GM12801 (cell line): ENCODE results near the gene SLC7A1.

Experiments used
- TF ChIP-seq, protein P1 (sequence below): IDR thresholded peaks from one replicate; pipeline ENCODE4 v1.5.1; 2011; ENCODE audit warnings: control low read depth; ENCODE audit not compliant: insufficient read length; ENCODE audit errors: extremely low read depth

SLC7A1 gene

DNA sequence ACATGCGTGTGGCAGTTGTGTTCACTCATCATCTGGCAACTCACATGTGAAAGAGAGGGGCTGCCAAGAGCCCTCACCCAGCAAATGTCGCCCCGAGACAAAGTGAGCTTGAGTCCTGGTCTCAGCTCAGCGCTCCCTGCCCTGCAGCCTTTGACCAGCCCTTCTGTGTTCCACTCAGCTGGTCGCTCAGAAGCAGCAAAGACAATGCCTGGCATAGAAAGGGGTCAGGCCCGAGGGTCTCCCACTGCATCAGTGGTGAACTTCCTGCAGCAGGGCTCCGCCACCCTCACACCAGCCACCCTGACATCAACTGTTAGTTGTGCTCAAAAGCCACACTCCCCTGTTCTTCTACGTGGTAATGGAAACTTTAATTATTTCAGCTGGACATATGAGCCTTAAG, 68.0 kb downstream of the SLC7A1 start:
- TF ChIP-seq, protein P1, sequence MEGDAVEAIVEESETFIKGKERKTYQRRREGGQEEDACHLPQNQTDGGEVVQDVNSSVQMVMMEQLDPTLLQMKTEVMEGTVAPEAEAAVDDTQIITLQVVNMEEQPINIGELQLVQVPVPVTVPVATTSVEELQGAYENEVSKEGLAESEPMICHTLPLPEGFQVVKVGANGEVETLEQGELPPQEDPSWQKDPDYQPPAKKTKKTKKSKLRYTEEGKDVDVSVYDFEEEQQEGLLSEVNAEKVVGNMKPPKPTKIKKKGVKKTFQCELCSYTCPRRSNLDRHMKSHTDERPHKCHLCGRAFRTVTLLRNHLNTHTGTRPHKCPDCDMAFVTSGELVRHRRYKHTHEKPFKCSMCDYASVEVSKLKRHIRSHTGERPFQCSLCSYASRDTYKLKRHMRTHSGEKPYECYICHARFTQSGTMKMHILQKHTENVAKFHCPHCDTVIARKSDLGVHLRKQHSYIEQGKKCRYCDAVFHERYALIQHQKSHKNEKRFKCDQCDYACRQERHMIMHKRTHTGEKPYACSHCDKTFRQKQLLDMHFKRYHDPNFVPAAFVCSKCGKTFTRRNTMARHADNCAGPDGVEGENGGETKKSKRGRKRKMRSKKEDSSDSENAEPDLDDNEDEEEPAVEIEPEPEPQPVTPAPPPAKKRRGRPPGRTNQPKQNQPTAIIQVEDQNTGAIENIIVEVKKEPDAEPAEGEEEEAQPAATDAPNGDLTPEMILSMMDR = no peak

DNA sequence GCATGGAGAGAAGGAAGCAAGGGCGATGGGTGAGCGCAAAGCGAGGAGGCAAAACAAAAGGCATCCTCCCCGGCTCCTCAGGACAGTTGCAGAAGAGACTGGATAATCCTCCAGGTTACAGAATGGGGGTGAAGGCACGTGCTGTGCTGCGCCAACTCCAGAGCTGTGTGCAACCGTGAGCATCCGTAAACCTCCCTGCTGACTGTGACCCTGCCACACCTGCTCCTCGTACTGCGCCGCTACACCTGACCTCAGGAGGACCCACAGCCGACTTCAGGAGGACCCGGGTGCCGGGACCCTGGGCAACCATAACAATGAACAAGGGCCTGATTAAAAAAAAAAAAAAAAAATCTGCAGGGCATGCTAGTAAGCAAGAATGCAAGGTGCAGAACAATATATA, 68.7 kb downstream of the SLC7A1 start:
- TF ChIP-seq, protein P1 = no peak

DNA sequence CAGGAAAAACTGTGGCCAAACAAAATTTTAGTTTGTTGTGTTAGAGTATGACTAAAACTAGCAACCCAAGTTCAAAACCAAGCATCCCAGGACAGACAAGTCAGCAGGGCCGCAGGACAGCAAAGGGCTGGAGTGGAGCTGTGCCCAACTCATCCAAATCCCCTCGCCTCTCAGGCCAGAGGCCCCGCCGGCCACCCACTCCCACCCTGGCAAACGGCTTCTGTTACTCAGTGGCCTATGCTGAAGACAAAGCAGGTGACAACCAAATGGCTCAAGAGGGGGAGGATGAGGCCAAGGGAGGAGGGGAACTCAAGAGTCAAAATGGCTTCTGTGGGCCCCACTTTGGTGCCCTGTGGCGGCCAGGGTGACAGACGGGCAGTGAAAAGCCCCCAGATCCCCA, 69.7 kb downstream of the SLC7A1 start:
- TF ChIP-seq, protein P1 = no peak

DNA sequence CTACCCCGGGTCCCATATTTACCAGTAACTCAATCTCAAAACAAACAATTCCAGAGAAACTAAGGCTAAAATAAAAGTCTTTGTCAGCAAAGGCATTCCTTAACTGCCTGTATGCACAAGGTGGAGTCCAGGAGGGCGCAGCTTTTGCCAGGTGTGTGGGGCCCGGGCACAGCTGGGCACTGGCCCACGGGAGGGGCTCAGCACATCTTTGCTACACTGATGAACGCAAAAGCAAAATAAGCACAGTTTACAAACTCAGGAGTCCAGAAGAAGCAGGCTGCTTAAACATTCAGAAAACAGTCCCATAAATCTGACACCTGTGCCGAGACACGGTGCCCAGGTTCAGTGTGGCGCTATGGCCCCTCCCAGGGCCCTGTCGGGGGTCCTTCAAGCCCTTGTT, 70.8 kb downstream of the SLC7A1 start:
- TF ChIP-seq, protein P1 = no peak

DNA sequence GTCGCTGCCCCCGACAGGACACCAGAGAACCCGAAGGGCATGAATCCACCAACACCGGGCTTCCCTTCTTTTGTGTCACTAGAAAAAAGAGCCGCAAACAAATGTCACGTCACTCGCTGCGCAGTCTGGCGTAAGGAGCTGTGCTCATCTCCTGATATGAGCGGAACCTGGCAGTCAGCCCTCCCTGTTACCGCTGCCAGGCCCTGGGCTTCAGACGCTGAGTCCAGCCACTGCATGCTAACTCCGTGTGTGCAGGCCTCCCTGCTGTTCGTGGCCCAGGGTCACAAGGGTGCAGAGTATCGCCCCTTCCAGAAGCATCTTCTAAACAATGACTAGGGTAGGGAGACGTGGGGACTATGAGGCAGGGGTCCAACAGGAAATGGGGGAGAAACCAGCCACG, 71.3 kb downstream of the SLC7A1 start:
- TF ChIP-seq, protein P1 = no peak

DNA sequence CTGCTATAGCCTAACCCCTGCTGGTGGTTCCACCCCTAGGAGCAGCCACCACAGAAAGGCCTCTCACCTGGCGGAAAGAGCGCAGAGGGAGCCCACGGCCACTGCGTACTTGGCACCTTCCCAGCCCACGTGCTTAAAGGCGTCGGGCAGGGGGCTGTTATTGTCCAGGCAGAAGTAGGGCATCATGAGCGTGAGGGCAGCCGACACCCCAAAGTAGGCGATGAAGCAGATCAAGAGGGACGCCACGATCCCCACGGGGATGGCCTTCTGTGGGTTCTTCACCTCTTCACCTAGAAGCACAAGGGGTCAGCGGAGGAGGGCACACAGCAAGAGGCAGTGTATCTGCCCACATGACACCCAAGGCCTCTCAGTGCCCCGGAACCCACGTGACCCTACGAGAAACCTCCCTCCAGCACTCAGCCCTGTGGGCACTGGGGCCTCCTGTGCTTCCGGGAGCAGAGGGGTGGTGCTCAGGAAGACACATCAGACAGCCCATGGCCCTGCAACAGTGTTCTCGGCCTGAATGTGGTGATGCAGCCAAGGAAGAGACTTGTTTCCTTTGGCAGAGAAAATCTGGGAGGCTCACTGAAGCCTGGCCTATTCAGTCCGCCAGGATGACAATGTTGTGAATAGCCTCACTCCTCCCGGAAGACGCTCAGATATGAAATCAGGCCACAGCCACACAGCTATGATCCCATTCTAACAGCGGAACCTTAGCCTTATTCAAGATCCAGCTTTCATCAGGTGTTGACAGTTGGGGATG, 72.1 kb downstream of the SLC7A1 start:
- TF ChIP-seq, protein P1 = no peak

DNA sequence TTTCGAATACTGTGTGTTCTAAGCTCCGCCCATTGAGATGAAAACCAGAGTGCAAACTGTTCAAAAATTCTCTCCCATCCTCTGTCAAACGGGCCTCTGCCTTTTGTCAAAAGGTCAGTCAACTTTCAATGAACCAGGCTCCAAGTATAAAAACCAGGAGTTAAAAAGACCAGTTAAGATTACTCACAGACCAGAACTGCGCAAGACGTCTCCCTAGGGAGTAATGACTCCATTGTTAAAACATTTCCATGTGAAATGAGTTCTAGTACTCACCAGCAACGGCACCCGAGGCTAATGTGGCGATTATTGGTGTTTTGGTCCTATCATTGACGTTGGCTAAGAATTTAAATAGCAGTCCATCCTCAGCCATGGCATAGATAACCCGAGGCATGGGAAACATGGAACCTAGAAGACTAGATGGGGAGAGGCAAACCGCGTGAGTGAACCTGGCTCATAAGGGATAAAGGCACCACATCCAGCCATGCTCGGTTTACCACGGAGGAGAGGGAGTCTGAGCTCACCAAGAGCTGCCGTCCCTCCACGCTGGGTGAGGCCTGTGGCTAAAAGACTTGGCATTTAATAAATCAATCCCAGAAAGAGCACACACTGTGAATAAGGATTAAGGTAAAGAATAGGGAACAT, 73.3 kb downstream of the SLC7A1 start:
- TF ChIP-seq, protein P1 = no peak
